Adrenal gland (tissue), 12 donors: Measurements from ENCODE around the gene PCDH12. TPM values are rescaled to one million over a fixed set of nuclear protein-coding genes. Genes with fewer than 3 reads are reported as not detected.
A peak's percentile ranks its signal among the peaks of the same experiment; 100 is the strongest.

Experiments used
- DNase-seq, 7 donors: peaks; one replicate each; pipeline ENCODE4 v3.0.0-alpha.2; 2019 to 2020
- H3K27ac ChIP-seq, 5 donors: fragments of 200-600 bp; sonication (generic) in 4 of 5; 1 replicate in 3 of 5; 2 replicates in 2 of 5; pipeline versions ENCODE4 v1.5.1 to v1.8.0; 2016 to 2020; ENCODE audit warnings: mild to moderate bottlenecking in 1 of 5
- H3K27me3 ChIP-seq: fragments of 200-600 bp; 2 replicates; pipeline ENCODE4 v1.8.0; 2021
- H3K36me3 ChIP-seq, 2 donors: fragments of 200-600 bp; replicated peaks in 1 of 2; 1 replicate in 1 of 2; 2 replicates in 1 of 2; pipeline versions ENCODE4 v1.5.1 to v1.8.0; 2018 to 2022
- H3K4me1 ChIP-seq, 2 donors: fragments of 200-600 bp; replicated peaks in 1 of 2; 1 replicate in 1 of 2; 2 replicates in 1 of 2; pipeline versions ENCODE4 v1.5.1 to v1.8.0; 2018 to 2021
- H3K4me3 ChIP-seq, 4 donors: fragments of 200-600 bp; sonication (generic) in 3 of 4; one replicate each; pipeline ENCODE4 v1.5.1; 2016 to 2018
- H3K9me3 ChIP-seq, 3 donors: fragments of 200-600 bp; sonication (generic) in 1 of 3; replicated peaks in 1 of 3; 1 replicate in 2 of 3; 2 replicates in 1 of 3; pipeline versions ENCODE4 v1.5.1 to v1.8.0; 2016 to 2021
- CTCF ChIP-seq, 6 experiments: fragments of 450-650 bp in 4 of 6; fragments of 200-600 bp in 2 of 6; sonication (generic) in 1 of 6; IDR thresholded peaks; 1 replicate in 5 of 6; 2 replicates in 1 of 6; pipeline versions ENCODE4 v1.5.1 to v1.8.0; 2016 to 2021; ENCODE audit warnings: antibody characterized with exemption in 6 of 6, mild to moderate bottlenecking in 2 of 6, moderate library complexity in 1 of 6
- POLR2A ChIP-seq, 2 donors: fragments of 450-650 bp; IDR thresholded peaks; one replicate each; pipeline ENCODE4 v1.6.1; 2017; ENCODE audit warnings: antibody characterized with exemption in 2 of 2, mild to moderate bottlenecking in 2 of 2, moderate library complexity in 1 of 2
- WGBS, 4 donors: extraction: QIAGEN DNeasy Blood & Tissue Kit in 2 of 4; methylation state at CpG; one replicate each; pipeline versions ENCODE4 v1.1.5 to v1.1.7; 2013 to 2017; 5-methylcytosine and 5-hydroxymethylcytosine counted together
- intact Hi-C, 2 donors: fragments of 100-400 bp; cut with DNase I; formaldehyde crosslinking; loops; one replicate each; pipeline versions ENCODE4 v1.14.1 to v1.15.0; 2022 to 2023
- polyA plus RNA-seq, 3 donors: library from polyadenylated mRNA; stranded (reverse); fragments of 200-250 nt in 2 of 3; fragments of 350-450 nt in 1 of 3; fragmentation: Illumina TruSeq in 1 of 3; extraction: RNeasy Lipid Tissue Mini Kit (QIAGEN cat#74804) in 1 of 3; gene quantifications; one replicate each; pipeline ENCODE4 v1.2.3, GENCODE V29; 2013 to 2014
- total RNA-seq, 9 donors: library from RNA; depleted of rRNA in 4 of 9; stranded (reverse); fragments of >200 nt in 4 of 9; fragments of 120-200 nt in 1 of 9; fragmentation: NEBNext Ultra II Directional in 1 of 9; extraction: Animal tissue kit (Norgen Biotek cat#: 25700) in 1 of 9; gene quantifications; one replicate each; pipeline versions ENCODE4 v1.1.0 to v1.2.4, GENCODE V29; 2013 to 2023
- donor health status: healthy with polysubstance abuse.
- donor health status: Bipolar disorder and iron deficiency.
- donor health status: DM: yes; HTN: yes; CAD: no.
- donor health status: DM: no; HTN: no; CAD: no.
- donor health status: DM: no; HTN: no; CAD: no.
- donor health status: DM: yes; HTN: yes; CAD: no.

The PCDH12 gene
- total and polyA plus RNA-seq, 12 donors = 3.3 to 18.4 (median 11.3) TPM

GRCh38 chr5:141941307-141941706 is 16.7 kb downstream of the PCDH12 start:
- H3K27me3 ChIP-seq = no peaks in the 10 kb centered on the region
- H3K36me3 ChIP-seq = peaks cover 0 to 31% of the 10 kb centered on the region in 2 donors
- 32 to 52% (median 50%) methylated on average over 4 to 6 of the region's 6 CpGs for WGBS, 4 donors
- intact Hi-C loops = no loop called here
- H3K27ac ChIP-seq = peak overlapping the region in 2 of 5 donors; percentile 59 to 73
- peaks cover 0 to 31% of the 10 kb centered on the region in 2 donors for H3K4me1 ChIP-seq
- no peak overlapping the region for H3K4me3 ChIP-seq
- peak in 2 of 7 donors; percentile 39 to 43 for DNase-seq
- H3K9me3 ChIP-seq = no peaks in the 10 kb centered on the region
- TF ChIP-seq POLR2A (IDR thresholded peaks at IDR 0.05) = no peak
- TF ChIP-seq CTCF (IDR thresholded peaks at IDR 0.05) = peak in 1 of 6 experiments; percentile 21

- Histone ChIP-seq H3K4me1 (peaks cover 0 to 26% of the 10 kb centered on the region in 2 donors), H3K36me3 (peaks cover 0 to 36% of the 10 kb centered on the region in 2 donors), H3K27ac (peak overlapping the region in 2 of 5 donors; percentile 59 to 73), H3K27me3 (no peaks in the 10 kb centered on the region), H3K4me3 (no peak overlapping the region), H3K9me3 (no peaks in the 10 kb centered on the region)
- peak in 3 of 7 donors; percentile 40 to 45 (median 43) for DNase-seq
- intact Hi-C loops = no loop called here
- no peak for TF ChIP-seq POLR2A (IDR thresholded peaks at IDR 0.05)
- TF ChIP-seq CTCF (IDR thresholded peaks at IDR 0.05) = peak in 2 of 6 experiments; percentile 30 to 46
- 43 to 60% (median 54%) methylated on average over 5 to 6 of the region's 6 CpGs for WGBS, 4 donors
These were observed 17.2 kb downstream of the PCDH12 start for GRCh38 chr5:141940695-141941271.

GRCh38 chr5:141935538-141935937 is 22.5 kb downstream of the PCDH12 start:
- DNase-seq = no peak
- no peaks in the 10 kb centered on the region for H3K9me3 ChIP-seq
- no peaks in the 10 kb centered on the region for H3K27me3 ChIP-seq
- H3K4me1 ChIP-seq = peaks cover 0 to 3% of the 10 kb centered on the region in 2 donors
- no peak overlapping the region for H3K27ac ChIP-seq
- WGBS, 4 donors = 80 to 96% (median 87%) methylated on average over 2 to 4 of the region's 4 CpGs
- TF ChIP-seq POLR2A (IDR thresholded peaks at IDR 0.05) (no peak), CTCF (IDR thresholded peaks at IDR 0.05) (no peak)
- H3K36me3 ChIP-seq = peaks cover 0 to 86% of the 10 kb centered on the region in 2 donors
- intact Hi-C loops = no loop called here
- H3K4me3 ChIP-seq = no peak overlapping the region

- H3K4me1 ChIP-seq = peaks cover 0 to 3% of the 10 kb centered on the region in 2 donors
- peaks cover 0 to 94% of the 10 kb centered on the region in 2 donors for H3K36me3 ChIP-seq
- DNase-seq = no peak
- H3K27ac ChIP-seq = no peak overlapping the region
- TF ChIP-seq CTCF (IDR thresholded peaks at IDR 0.05) (no peak), POLR2A (IDR thresholded peaks at IDR 0.05) (no peak)
- H3K9me3 ChIP-seq = no peaks in the 10 kb centered on the region
- intact Hi-C loops = no loop called here
- H3K27me3 ChIP-seq = no peaks in the 10 kb centered on the region
- 60 to 74% (median 71%) methylated on average over 10 to 11 of the region's 11 CpGs for WGBS, 4 donors
- no peak overlapping the region for H3K4me3 ChIP-seq
These were observed 23.7 kb downstream of the PCDH12 start for GRCh38 chr5:141934099-141934844.
